IPS-15b (cell line): ENCODE results near the gene MYO1E.
"Not testable (repeated sequence)": the region's sequence is repeated elsewhere in the genome, so short reads cannot be mapped to it uniquely, and the experiment has no call there.

Experiments used
- H3K27me3 ChIP-seq: one replicate; pipeline ENCODE4 v1.6.1; 2013; ENCODE audit warnings: low read length; ENCODE audit not compliant: control insufficient read depth, insufficient read depth
- H3K36me3 ChIP-seq: one replicate; pipeline ENCODE4 v1.6.1; 2013; ENCODE audit warnings: low read length; ENCODE audit not compliant: control insufficient read depth, insufficient read depth
- H3K4me1 ChIP-seq: one replicate; pipeline ENCODE4 v1.6.1; 2013; ENCODE audit warnings: mild to moderate bottlenecking, low read length; ENCODE audit not compliant: control insufficient read depth, insufficient read depth
- H3K4me3 ChIP-seq: one replicate; pipeline ENCODE4 v1.5.1; 2013; ENCODE audit warnings: low read depth, low read length
- H3K9ac ChIP-seq: one replicate; pipeline ENCODE4 v1.6.1; 2013; ENCODE audit warnings: low read depth, mild to moderate bottlenecking, low read length
- H3K9me3 ChIP-seq: one replicate; pipeline ENCODE4 v1.6.1; 2013; ENCODE audit warnings: mild to moderate bottlenecking, low read length; ENCODE audit not compliant: control insufficient read depth, insufficient read depth

The MYO1E gene

DNA sequence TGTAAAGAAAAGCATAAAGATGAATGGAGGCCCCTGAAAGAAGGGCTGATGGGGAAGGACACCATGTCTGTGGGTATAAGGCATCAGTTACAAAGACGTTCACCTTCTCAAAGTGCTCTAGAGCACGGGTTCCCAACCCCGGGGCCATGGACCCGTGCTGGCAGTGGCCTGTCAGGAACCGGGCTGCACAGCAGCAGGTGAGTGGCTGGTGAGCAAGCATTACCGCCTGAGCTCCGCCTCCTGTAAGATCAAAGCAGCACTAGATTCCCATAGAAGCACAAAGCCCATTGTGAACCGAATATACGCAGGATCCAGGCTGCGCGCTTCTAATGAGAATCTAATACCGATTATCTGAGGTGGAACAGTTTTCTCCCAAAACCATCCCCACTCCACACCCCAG is 25.7 kb downstream of the MYO1E start:
- Histone ChIP-seq H3K36me3 (no peaks in the 10 kb centered on the region), H3K9me3 (no peaks in the 10 kb centered on the region), H3K4me1 (peaks cover 28% of the 10 kb centered on the region)

DNA sequence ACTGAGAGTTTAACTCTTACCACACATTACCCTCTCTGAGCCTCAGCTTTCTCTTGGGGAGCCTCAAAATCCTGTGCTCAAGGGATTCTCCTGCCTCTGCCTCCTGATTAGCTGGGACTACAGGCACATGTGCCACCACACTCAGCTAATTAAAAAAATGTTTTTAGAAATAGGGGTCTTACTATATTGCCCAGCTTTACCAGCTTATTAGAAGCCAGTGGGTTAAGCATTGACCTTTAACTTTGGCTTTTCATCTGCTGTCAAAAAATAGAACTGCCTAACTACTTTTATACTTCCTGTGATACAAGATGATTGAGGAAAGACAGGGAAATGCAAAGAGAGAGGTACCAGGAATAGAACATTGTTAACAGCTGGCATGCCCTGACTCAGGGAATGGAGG is 27.3 kb downstream of the MYO1E start:
- H3K9ac ChIP-seq: no peak overlapping the region
- no peaks in the 10 kb centered on the region for H3K9me3 ChIP-seq
- H3K4me3 ChIP-seq: no peak overlapping the region
- H3K4me1 ChIP-seq: peaks cover 17% of the 10 kb centered on the region
- no peaks in the 10 kb centered on the region for H3K27me3 ChIP-seq
- H3K36me3 ChIP-seq: no peaks in the 10 kb centered on the region

More for the DNA sequence above, 25.7 kb downstream of the MYO1E start:
- Histone ChIP-seq H3K9ac (no peak overlapping the region), H3K27me3 (no peaks in the 10 kb centered on the region), H3K4me3 (no peak overlapping the region)

DNA sequence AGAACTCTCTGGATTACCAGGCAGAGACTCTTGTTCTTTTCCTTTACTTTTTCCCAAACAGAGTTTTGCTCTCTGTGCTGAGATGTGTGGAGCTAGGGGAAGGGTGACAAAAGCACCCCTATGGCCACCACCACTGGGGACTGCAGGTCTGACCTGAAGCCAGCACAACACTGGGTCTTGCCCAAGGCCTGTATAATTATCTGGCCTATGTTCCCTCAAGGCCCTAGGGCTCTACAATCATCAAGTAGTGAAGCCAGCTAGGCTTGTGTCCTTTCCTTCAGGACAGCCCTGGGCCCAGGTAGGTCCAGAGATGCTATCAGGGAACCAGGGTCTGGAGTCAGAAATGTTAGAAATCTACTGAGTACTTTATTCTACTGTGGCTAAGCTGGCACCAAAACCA is 28.4 kb downstream of the MYO1E start:
- Histone ChIP-seq H3K4me1 (peaks cover 12% of the 10 kb centered on the region), H3K27me3 (no peaks in the 10 kb centered on the region), H3K9ac (no peak overlapping the region)

DNA sequence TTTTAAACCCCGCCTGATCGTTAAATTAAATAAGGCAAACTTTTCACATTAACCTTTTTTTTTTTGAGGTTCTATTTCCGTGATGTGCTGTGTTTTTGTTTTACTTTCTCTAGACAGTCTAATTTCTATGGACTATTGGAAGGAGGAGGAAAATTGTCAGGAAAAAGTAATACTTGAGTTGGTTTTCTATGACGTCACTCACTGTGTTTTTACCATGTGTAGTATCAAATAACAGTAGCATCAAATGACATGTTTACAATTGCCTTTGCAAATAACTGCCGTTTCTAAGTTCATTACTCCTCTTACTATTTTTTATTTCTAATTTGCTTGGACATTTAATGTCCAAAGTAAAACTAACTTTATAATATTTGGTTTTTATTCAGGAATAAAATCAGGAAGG is 32.3 kb downstream of the MYO1E start:
- Histone ChIP-seq H3K9ac (no peak overlapping the region), H3K36me3 (no peaks in the 10 kb centered on the region), H3K9me3 (no peaks in the 10 kb centered on the region), H3K4me1 (no peaks in the 10 kb centered on the region), H3K4me3 (no peak overlapping the region), H3K27me3 (no peaks in the 10 kb centered on the region)

More for the DNA sequence above, 28.4 kb downstream of the MYO1E start:
- Histone ChIP-seq H3K9me3 (no peaks in the 10 kb centered on the region), H3K36me3 (no peaks in the 10 kb centered on the region), H3K4me3 (no peak overlapping the region)

DNA sequence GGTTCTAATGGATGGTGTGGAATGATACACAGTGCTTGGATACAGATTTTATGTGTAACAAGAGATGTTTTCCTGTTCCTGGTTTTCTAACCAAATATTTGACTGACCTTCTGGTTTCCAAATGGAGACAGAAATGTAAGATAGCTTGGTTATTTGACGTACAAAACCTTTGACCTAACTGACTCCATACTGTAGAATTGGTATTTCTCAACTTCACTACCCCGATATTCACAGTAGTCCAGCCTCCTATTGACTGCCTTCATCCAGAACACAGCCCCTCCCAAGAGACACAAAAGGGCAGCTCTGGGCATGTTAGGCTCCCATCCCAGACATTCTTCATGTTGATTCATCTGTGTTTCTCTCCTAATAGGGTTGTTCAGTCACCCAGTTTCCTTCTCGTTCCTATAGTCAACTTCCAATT is 33.4 kb downstream of the MYO1E start:
- Histone ChIP-seq H3K36me3 (no peaks in the 10 kb centered on the region), H3K27me3 (no peaks in the 10 kb centered on the region), H3K4me3 (no peak overlapping the region)

DNA sequence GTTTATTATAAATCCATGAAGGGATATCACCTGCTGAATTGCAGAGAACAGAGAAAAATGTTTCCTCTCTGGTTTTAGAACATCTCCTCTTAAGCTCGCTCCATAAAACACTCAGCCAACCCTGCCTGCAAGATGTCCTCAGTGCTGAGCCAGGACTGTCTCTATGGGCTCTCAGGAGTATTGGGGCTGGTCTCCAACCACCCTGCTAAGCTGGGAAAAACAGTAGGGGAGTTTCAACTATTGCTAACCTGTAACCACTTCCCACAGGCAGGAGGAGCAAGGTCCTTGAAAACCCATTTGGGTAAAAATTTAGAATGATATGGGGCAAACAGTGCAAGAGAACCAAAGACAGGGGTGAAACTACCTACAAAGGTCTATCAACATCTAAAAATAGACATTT is 34.3 kb downstream of the MYO1E start:
- H3K36me3 ChIP-seq: no peaks in the 10 kb centered on the region
- H3K9me3 ChIP-seq: no peaks in the 10 kb centered on the region
- H3K4me1 ChIP-seq: no peaks in the 10 kb centered on the region
- no peak overlapping the region for H3K4me3 ChIP-seq
- no peak overlapping the region for H3K9ac ChIP-seq
- H3K27me3 ChIP-seq: no peaks in the 10 kb centered on the region

More for the DNA sequence above, 33.4 kb downstream of the MYO1E start:
- Histone ChIP-seq H3K9me3 (no peaks in the 10 kb centered on the region), H3K4me1 (no peaks in the 10 kb centered on the region), H3K9ac (no peak overlapping the region)

DNA sequence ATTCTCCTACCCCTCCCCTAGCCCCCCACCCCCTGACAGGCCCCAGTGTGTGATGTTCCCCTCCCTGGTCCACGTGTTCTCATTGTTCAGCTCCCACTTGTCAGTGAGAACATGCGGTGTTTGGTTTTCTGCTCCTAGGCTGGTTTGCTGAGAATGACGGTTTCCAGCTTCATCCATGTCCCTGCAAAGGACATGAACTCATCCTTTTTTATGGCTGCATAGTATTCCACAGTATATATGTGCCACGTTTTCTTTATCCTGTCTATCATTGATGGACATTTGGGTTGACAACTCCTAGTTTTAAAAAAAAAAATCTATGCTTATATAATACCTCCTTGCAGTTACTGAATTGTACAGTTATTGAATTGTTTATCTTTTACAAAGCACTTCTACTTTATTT is 35.9 kb downstream of the MYO1E start:
- not testable (repeated sequence) for H3K27me3 ChIP-seq, H3K4me1 ChIP-seq, H3K36me3 ChIP-seq, H3K9me3 ChIP-seq, H3K9ac ChIP-seq, H3K4me3 ChIP-seq

DNA sequence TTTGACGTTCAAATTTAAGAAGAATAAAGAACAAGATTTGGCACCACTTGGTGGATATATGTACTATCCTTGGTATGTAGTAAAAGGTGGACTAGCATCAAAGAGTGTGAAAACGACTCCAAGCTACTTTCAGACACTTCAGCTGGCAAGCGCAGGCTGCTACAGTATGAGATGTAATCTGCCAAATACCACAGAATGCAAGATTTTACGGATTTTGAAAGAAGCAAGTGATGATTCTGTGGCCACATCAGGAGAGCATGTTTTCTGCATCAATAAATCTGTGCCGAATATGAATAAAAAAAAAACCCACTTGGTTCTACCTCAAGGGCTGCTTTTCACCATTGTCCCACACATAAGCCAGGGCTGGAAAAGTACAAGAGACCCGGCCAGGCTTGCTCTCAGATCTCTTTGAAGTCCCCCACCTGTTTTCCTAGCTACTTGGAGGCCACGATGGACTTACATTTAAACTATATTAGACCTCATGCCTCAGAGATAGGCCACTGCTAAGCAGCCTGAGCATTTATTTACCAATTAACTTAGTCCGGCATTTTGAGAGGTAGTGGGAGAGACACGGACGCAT is 37.4 kb downstream of the MYO1E start:
- Histone ChIP-seq H3K9me3 (no peaks in the 10 kb centered on the region), H3K27me3 (no peaks in the 10 kb centered on the region), H3K36me3 (no peaks in the 10 kb centered on the region), H3K4me1 (peaks cover 14% of the 10 kb centered on the region), H3K4me3 (no peak overlapping the region), H3K9ac (no peak overlapping the region)

DNA sequence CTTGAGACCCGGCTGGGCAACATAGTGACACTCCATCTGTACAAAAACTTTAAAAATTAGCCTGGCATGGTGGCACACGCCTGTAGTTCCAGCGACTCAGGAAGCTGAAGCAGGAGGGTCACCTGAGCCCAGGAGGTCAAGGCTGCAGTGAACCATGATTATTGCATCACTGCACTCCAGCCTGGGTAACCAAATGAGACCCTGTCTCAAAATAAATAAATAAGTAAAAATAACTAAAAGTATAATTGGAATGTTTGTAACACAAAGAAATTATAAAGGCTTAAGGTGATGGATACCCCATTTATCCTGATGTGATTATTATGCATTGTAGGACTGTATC is 38.6 kb downstream of the MYO1E start:
- Histone ChIP-seq H3K9me3 (no peaks in the 10 kb centered on the region), H3K4me1 (peaks cover 16% of the 10 kb centered on the region), H3K27me3 (no peaks in the 10 kb centered on the region), H3K36me3 (no peaks in the 10 kb centered on the region), H3K9ac (no peak overlapping the region), H3K4me3 (no peak overlapping the region)

DNA sequence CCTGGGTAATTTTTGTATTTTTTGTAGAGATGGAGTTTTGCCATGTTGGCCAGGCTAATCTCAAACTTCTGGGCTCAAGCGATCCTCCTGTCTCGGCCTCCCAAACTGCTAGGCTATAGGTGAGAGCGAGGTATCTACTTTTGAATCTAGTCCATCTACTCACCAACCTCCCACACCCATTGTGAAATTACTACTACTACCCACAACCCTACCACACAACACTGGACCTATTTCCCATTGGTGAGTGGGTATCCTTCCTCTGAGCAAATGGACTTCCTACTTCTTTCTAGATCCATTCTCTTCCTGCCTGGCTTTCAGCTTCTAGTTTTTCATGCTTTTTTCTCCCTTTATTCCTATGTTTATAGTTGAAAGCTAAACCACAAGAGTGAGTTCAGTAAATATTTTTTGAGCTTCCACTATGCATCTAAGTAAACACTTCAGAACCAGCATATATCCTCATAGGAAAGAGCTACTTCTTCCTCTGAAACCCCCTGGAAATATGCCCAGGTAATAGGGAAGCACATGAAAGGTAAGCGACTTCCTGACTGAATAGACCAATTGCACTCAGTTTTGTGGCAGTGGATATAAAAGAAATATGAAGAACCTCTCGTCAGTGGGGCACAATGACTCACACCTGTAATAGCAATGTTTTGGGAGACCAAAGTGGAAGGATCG is 39.1 kb downstream of the MYO1E start:
- no peaks in the 10 kb centered on the region for H3K9me3 ChIP-seq
- no peaks in the 10 kb centered on the region for H3K27me3 ChIP-seq
- no peak overlapping the region for H3K9ac ChIP-seq
- H3K36me3 ChIP-seq: no peaks in the 10 kb centered on the region
- no peak overlapping the region for H3K4me3 ChIP-seq
- peaks cover 21% of the 10 kb centered on the region for H3K4me1 ChIP-seq

DNA sequence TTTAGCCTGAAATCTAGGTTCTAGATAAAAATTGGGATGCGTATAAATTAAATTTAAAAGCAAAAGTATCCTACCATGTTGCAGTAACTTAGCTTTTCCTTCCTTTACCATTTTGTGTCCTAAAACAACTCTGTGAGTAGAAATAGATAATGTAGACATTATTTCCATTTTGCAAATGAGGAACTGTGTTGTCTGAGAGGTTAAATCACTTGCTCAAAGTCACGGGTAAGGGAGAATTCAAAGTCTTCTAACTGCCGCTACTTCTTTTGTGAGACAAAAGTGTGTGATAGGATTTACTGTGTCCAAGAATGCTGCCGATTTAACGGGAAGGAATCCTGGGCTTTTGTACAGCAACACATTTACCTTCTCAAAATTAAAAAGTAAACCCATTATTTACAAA is 40.7 kb downstream of the MYO1E start:
- H3K9me3 ChIP-seq: no peaks in the 10 kb centered on the region
- no peaks in the 10 kb centered on the region for H3K27me3 ChIP-seq
- H3K4me1 ChIP-seq: peaks cover 23% of the 10 kb centered on the region
- H3K4me3 ChIP-seq: no peak overlapping the region
- H3K36me3 ChIP-seq: no peaks in the 10 kb centered on the region
- no peak overlapping the region for H3K9ac ChIP-seq

DNA sequence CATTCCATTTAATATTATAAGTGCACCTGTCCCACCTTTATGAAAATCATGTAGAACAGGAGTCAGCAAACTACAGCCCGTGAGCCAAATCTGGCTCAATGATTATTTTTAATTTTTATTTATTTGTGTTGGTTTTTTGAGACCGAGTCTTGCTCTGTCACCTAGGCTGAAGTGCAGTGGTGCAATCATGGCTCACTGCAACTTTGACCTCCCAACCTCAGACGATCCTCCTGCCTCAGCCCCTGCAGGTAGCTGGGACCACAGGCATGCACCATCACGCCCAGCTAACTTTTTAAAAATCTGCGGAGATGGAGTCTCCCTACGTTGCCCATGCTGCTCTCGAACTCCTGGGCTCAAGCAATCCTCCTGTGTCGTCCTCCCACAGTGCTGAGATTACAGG is 42.0 kb downstream of the MYO1E start:
- Histone ChIP-seq H3K27me3 (no peaks in the 10 kb centered on the region), H3K9me3 (no peaks in the 10 kb centered on the region), H3K36me3 (no peaks in the 10 kb centered on the region), H3K9ac (no peak overlapping the region), H3K4me3 (no peak overlapping the region), H3K4me1 (peaks cover 25% of the 10 kb centered on the region)
